ENCODE measurements around the gene RPTOR.

The RPTOR gene

GRCh38 chr17:80792373-80792781 lies 247.7 kb downstream of the RPTOR start:
- in situ Hi-C loops (cut with MboI; ENCODE audit: low pct_unique_long_range_greater_than_20kb, low sequenced_read_pairs, unreplicated experiment): no loop called here
- TF ChIP-seq CTCF (IDR thresholded peaks at IDR 0.05; ENCODE audit: extremely low read depth, insufficient read depth, missing control alignments): no peak

GRCh38 chr17:80793421-80793820 lies 248.8 kb downstream of the RPTOR start:
- no peak for TF ChIP-seq CTCF (IDR thresholded peaks at IDR 0.05; ENCODE audit: extremely low read depth, insufficient read depth, missing control alignments)
- in situ Hi-C loops (cut with MboI; ENCODE audit: low pct_unique_long_range_greater_than_20kb, low sequenced_read_pairs, unreplicated experiment): no loop called here
- no peak for DNase-seq (ENCODE audit: low spot score)

More at GRCh38 chr17:80792373-80792781, 247.7 kb downstream of the RPTOR start:
- DNase-seq (ENCODE audit: low spot score): no peak

GRCh38 chr17:80793851-80794267 lies 249.2 kb downstream of the RPTOR start:
- in situ Hi-C loops (cut with MboI; ENCODE audit: low pct_unique_long_range_greater_than_20kb, low sequenced_read_pairs, unreplicated experiment): no loop called here
- no peak for DNase-seq (ENCODE audit: low spot score)
- TF ChIP-seq CTCF (IDR thresholded peaks at IDR 0.05; ENCODE audit: extremely low read depth, insufficient read depth, missing control alignments): no peak

- in situ Hi-C loops (cut with MboI; ENCODE audit: low pct_unique_long_range_greater_than_20kb, low sequenced_read_pairs, unreplicated experiment): no loop called here
- no peak for TF ChIP-seq CTCF (IDR thresholded peaks at IDR 0.05; ENCODE audit: extremely low read depth, insufficient read depth, missing control alignments)
- DNase-seq (ENCODE audit: low spot score): no peak
Observed at GRCh38 chr17:80794281-80795089, 249.8 kb downstream of the RPTOR start.

- no peak for TF ChIP-seq CTCF (IDR thresholded peaks at IDR 0.05; ENCODE audit: extremely low read depth, insufficient read depth, missing control alignments)
- no peak for DNase-seq (ENCODE audit: low spot score)
- in situ Hi-C loops (cut with MboI; ENCODE audit: low pct_unique_long_range_greater_than_20kb, low sequenced_read_pairs, unreplicated experiment): no loop called here
Observed at GRCh38 chr17:80795090-80795580, 250.5 kb downstream of the RPTOR start.

- in situ Hi-C loops (cut with MboI; ENCODE audit: low pct_unique_long_range_greater_than_20kb, low sequenced_read_pairs, unreplicated experiment): no loop called here
Observed at GRCh38 chr17:80795754-80796153, 251.1 kb downstream of the RPTOR start.

More at GRCh38 chr17:80795754-80796153, 251.1 kb downstream of the RPTOR start:
- no peak for TF ChIP-seq CTCF (IDR thresholded peaks at IDR 0.05; ENCODE audit: extremely low read depth, insufficient read depth, missing control alignments)
- DNase-seq (ENCODE audit: low spot score): no peak

All from GM13977 (cell line).